Loucy (cell line): ENCODE results near the gene CAPN7.

Experiments used
- CTCF ChIP-seq: fragments of 200-600 bp; sonication (generic); conservative IDR thresholded peaks from 2 replicates; pipeline ENCODE4 v1.5.1; 2014; ENCODE audit warnings: mild to moderate bottlenecking, antibody characterized with exemption, low read length
- EZH2phosphoT487 ChIP-seq: fragments of 200-600 bp; IDR thresholded peaks from 2 replicates; pipeline ENCODE4 v1.6.1; 2018; ENCODE audit warnings: antibody characterized with exemption, mild to moderate bottlenecking, moderate library complexity, borderline replicate concordance

GRCh38 chr3:15243822-15244482 is 37.9 kb downstream of the CAPN7 start:
- TF ChIP-seq CTCF, result no peak
- TF ChIP-seq EZH2phosphoT487, result no peak
